ENCODE data around the gene DRD3. TPM values are rescaled to one million over a fixed set of nuclear protein-coding genes. Genes with fewer than 3 reads are reported as not detected.

Gene DRD3
- total RNA-seq, 1 donor, result not detected

DNA sequence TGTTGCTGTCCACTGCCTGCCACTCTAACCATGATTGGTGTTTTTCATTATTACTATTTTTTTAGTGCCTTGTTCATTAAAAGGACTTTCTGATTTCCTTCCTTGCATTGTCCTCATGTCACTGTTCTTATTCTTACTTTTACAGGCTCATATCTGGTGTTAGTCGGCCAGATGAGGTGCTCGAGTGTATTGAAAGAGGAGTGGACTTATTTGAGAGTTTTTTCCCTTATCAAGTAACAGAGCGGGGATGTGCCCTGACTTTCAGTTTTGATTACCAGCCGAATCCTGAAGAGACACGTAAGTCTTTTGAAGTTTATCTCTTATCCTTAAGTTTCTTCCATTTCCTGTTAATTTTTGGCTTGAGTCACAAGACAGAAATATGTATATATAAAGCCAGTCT lies 99.1 kb downstream of the DRD3 start:
- TF ChIP-seq, protein P1, sequence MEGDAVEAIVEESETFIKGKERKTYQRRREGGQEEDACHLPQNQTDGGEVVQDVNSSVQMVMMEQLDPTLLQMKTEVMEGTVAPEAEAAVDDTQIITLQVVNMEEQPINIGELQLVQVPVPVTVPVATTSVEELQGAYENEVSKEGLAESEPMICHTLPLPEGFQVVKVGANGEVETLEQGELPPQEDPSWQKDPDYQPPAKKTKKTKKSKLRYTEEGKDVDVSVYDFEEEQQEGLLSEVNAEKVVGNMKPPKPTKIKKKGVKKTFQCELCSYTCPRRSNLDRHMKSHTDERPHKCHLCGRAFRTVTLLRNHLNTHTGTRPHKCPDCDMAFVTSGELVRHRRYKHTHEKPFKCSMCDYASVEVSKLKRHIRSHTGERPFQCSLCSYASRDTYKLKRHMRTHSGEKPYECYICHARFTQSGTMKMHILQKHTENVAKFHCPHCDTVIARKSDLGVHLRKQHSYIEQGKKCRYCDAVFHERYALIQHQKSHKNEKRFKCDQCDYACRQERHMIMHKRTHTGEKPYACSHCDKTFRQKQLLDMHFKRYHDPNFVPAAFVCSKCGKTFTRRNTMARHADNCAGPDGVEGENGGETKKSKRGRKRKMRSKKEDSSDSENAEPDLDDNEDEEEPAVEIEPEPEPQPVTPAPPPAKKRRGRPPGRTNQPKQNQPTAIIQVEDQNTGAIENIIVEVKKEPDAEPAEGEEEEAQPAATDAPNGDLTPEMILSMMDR (IDR thresholded peaks at IDR 0.05; ENCODE audit: insufficient read depth, low read length), result no peak
- no peak overlapping the region for H3K4me3 ChIP-seq (ENCODE audit: low read depth, low read length)
- peak; percentile 43 for DNase-seq (ENCODE audit: low read depth)

DNA sequence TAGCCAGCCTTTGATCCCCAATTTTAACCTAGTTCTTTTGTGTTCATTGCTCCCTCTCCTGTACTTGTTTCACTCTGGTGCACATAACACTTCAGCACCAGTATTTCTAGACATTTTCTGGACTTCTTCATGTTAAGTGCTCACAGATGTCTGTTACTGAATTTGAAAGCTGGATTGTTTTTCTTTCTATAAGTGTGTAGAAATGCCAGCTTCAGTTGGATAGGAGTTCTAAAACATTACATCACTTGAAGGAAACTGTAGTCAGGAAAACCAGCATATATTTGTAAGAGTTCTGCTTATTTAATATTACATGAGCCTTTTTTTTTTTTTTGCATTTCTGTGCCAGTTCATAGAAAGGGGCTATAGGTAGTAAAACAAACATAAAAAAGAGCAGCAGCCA lies 100.7 kb downstream of the DRD3 start:
- DNase-seq (ENCODE audit: low read depth), result peak; percentile 64
- TF ChIP-seq, protein P1 (IDR thresholded peaks at IDR 0.05; ENCODE audit: insufficient read depth, low read length), result no peak
- no peak overlapping the region for H3K4me3 ChIP-seq (ENCODE audit: low read depth, low read length)

Other genes starting within 250 kb of the DRD3 start
- gene ZDHHC23, start 231.0 kb downstream of the DRD3 start, total RNA-seq (ENCODE audit: low replicate concordance), result 3.3 and 7.0 TPM in 2 replicates
- gene CCDC191, start 122.5 kb downstream of the DRD3 start, total RNA-seq (ENCODE audit: low replicate concordance), result 4.2 and 7.4 TPM in 2 replicates
- 23.7 and 33.9 TPM in 2 replicates for gene QTRT2, start 122.3 kb downstream of the DRD3 start, total RNA-seq (ENCODE audit: low replicate concordance)
- gene ZNF80, start 58.5 kb upstream of the DRD3 start, total RNA-seq (ENCODE audit: low replicate concordance), result not detected in 2 replicates
- gene TIGIT, start 115.0 kb upstream of the DRD3 start, total RNA-seq (ENCODE audit: low replicate concordance), result 0.18 and 0.33 TPM in 2 replicates

Measured in fibroblast of the aortic adventitia (primary cell).